Neutrophil (primary cell): ENCODE measurements around the gene KANSL1.
"Not testable (repeated sequence)": the region's sequence is repeated elsewhere in the genome, so short reads cannot be mapped to it uniquely, and the experiment has no call there.

Experiments used
- H3K27ac ChIP-seq: fragments of 200-600 bp; sonication (generic); 2 replicates; pipeline ENCODE4 v1.5.1; 2016; ENCODE audit warnings: mild to moderate bottlenecking, moderate library complexity
- H3K27me3 ChIP-seq: fragments of 200-600 bp; sonication (generic); 2 replicates; pipeline ENCODE4 v1.6.0; 2016; ENCODE audit warnings: mild to moderate bottlenecking
- H3K36me3 ChIP-seq: fragments of 200-600 bp; sonication (generic); 2 replicates; pipeline ENCODE4 v1.5.1; 2017
- H3K4me1 ChIP-seq, 2 experiments: fragments of 200-600 bp in 1 of 2; sonication (generic) in 1 of 2; 1 replicate in 1 of 2; 2 replicates in 1 of 2; pipeline versions ENCODE4 v1.5.1 to v1.6.1; 2013 to 2016; ENCODE audit warnings: low read depth in 1 of 2, low read length in 1 of 2, mild to moderate bottlenecking in 1 of 2, moderate library complexity in 1 of 2; ENCODE audit not compliant: control insufficient read depth in 1 of 2, insufficient read depth in 1 of 2
- H3K4me3 ChIP-seq, 2 experiments: fragments of 200-600 bp in 1 of 2; sonication (generic) in 1 of 2; 1 replicate in 1 of 2; 2 replicates in 1 of 2; pipeline ENCODE4 v1.5.1; 2013 to 2016; ENCODE audit warnings: low read depth in 1 of 2, low read length in 1 of 2, mild to moderate bottlenecking in 1 of 2, moderate library complexity in 1 of 2
- H3K9me3 ChIP-seq: fragments of 200-600 bp; sonication (generic); 2 replicates; pipeline ENCODE4 v1.5.1; 2016
- TF ChIP-seq, protein P1 (sequence below): fragments of 200-600 bp; sonication (generic); IDR thresholded peaks from 2 replicates; pipeline ENCODE4 v1.5.1; 2016; ENCODE audit warnings: antibody characterized with exemption

The KANSL1 gene

DNA sequence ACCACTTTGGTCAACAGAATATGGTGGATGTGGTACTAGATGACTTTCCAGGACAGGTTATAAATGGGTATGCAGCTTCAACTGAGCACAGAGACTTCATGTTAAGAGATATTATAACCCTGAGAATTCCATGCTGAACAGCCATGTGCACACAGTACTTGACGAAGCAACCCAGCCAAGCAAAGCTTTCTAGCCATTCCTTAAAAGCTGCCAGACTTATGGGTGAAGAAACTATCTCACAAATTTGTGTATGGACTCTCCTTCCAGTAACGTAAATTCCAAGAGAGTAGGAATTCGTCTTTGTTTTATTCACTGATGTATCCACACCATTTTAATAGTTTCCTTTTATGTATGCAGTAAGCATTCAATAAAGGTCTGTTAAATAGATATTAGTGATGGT lies 76.1 kb downstream of the KANSL1 start:
- Histone ChIP-seq H3K36me3 (no peaks in the 10 kb centered on the region), H3K27me3 (no peaks in the 10 kb centered on the region), H3K9me3 (no peaks in the 10 kb centered on the region), H3K4me3 (no peak overlapping the region), H3K27ac (no peak overlapping the region), H3K4me1 (peaks cover 9 to 19% of the 10 kb centered on the region in 2 experiments)
- TF ChIP-seq, protein P1, sequence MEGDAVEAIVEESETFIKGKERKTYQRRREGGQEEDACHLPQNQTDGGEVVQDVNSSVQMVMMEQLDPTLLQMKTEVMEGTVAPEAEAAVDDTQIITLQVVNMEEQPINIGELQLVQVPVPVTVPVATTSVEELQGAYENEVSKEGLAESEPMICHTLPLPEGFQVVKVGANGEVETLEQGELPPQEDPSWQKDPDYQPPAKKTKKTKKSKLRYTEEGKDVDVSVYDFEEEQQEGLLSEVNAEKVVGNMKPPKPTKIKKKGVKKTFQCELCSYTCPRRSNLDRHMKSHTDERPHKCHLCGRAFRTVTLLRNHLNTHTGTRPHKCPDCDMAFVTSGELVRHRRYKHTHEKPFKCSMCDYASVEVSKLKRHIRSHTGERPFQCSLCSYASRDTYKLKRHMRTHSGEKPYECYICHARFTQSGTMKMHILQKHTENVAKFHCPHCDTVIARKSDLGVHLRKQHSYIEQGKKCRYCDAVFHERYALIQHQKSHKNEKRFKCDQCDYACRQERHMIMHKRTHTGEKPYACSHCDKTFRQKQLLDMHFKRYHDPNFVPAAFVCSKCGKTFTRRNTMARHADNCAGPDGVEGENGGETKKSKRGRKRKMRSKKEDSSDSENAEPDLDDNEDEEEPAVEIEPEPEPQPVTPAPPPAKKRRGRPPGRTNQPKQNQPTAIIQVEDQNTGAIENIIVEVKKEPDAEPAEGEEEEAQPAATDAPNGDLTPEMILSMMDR, result no peak

DNA sequence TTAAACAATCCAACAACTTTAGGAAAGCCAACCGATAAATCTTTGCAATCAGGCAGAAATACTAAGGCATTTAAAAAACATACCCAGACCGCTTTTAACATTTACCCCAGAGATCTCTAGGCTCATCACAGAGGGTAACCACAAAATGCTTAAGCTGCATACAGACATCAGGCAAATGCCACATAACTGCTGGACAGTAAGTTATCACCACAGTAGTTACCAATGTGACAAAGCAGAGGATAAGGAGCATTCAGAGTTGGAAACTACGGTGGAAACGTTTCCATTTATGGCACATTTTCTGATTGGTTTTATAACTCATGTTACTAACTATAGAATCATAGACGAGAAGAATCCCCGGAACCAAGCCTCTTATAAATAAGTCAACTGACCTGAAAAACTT lies 77.5 kb downstream of the KANSL1 start:
- no peaks in the 10 kb centered on the region for H3K9me3 ChIP-seq
- TF ChIP-seq, protein P1, result no peak
- peaks cover under 1 to 6% of the 10 kb centered on the region in 2 experiments for H3K4me1 ChIP-seq
- H3K36me3 ChIP-seq, result no peaks in the 10 kb centered on the region
- H3K27me3 ChIP-seq, result no peaks in the 10 kb centered on the region
- no peak overlapping the region for H3K4me3 ChIP-seq
- H3K27ac ChIP-seq, result no peak overlapping the region

DNA sequence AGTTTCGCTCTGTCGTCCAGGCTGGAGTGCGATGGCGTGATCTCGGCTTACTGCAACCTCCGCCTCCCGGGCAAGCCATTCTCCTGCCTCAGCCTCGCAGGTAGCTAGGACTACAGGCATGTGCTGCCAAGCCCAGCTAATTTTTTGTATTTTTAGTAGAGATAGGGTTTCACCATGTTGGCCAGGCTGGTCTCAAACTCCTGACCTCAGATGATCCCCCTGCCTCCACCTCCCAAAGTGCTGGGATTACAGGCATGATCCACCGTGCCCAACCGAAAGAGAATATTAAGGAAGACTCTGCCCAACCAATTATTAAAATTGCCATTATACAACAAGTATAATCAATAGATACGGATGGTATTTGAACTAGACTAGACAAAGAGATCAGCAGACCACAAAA lies 82.0 kb downstream of the KANSL1 start:
- not testable (repeated sequence) for H3K4me3 ChIP-seq, H3K27ac ChIP-seq, H3K9me3 ChIP-seq, H3K27me3 ChIP-seq, H3K36me3 ChIP-seq
- peaks cover 11 to 27% of the 10 kb centered on the region in 2 experiments for H3K4me1 ChIP-seq

DNA sequence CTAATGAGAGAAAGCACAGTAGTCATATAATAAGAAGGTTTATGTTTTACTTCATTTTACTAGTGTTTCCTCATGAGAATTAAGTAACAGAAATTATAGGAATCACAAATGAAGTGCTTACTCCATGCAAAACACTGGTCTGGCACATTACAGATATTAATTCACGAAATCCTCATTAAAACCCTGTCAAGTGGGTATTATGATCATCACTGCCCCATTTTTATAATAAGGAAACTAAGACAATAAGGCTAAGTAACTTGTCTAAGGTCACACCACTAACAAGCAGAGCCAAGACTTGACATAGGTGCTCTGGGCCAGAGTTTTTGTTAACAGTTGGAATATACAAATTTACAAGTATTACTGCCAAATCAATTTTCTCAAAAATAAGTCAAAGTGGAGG lies 83.0 kb downstream of the KANSL1 start:
- no peak overlapping the region for H3K4me3 ChIP-seq
- peaks cover 11 to 27% of the 10 kb centered on the region in 2 experiments for H3K4me1 ChIP-seq
- H3K9me3 ChIP-seq, result no peaks in the 10 kb centered on the region
- TF ChIP-seq, protein P1, result no peak
- H3K27me3 ChIP-seq, result no peaks in the 10 kb centered on the region
- H3K36me3 ChIP-seq, result no peaks in the 10 kb centered on the region
- H3K27ac ChIP-seq, result peak overlapping the region; percentile 1

DNA sequence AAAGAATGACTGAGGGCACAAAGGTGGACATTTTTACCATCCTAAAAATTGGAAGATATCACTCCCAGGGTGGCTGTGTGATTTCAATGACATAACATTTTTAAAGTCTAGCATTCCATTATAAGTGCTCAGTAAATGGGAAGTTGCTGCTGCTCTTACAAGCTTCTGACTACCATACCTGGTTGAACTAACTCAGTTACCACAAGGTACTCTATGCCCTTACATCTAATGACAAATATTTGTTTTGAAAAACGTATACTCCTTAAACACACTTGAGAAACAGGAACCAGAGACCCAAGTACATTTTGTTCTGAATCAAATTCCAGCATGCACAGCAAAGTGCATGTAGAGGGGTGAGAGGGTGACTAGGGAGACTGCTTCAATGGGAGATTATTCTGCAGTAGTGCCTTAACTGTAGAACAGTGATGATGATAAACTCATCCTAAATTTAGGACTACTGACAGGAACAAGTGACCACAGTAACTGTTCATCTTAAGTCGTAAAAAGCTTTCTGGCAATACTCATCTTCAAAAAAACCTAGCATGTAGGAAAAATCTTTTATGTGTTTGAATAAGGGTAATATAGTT lies 83.5 kb downstream of the KANSL1 start:
- Histone ChIP-seq H3K9me3 (no peaks in the 10 kb centered on the region), H3K4me3 (no peak overlapping the region), H3K27me3 (no peaks in the 10 kb centered on the region), H3K27ac (peak overlapping the region; percentile 1), H3K4me1 (peaks cover 11 to 27% of the 10 kb centered on the region in 2 experiments), H3K36me3 (no peaks in the 10 kb centered on the region)
- TF ChIP-seq, protein P1, result no peak

DNA sequence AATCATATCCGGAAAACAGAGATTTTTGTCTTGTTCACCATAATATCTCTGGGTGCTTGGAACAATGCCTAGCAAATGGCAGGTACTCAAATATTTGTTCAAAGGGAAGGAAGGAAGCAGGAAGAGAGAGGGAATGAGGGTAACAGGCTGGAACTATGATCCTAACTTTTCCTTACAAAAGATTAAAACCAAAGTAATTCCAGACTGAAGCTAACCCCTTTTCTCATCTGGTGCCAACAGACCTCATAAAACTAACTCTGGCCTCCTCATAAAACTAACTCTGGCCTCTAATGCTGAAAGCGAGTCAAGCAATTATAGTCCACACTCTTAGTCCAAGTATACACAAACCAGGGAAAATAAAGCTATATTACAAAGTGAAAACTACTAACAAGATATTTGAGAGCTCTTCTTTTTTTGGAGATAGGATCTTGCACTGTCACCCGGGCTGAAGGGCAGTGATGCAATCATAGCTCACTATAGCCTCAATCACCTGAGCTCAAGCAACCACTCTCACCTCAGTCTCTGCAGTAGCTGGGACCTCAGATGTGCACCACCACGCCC lies 84.6 kb downstream of the KANSL1 start:
- no peaks in the 10 kb centered on the region for H3K9me3 ChIP-seq
- no peaks in the 10 kb centered on the region for H3K27me3 ChIP-seq
- TF ChIP-seq, protein P1, result no peak
- no peak overlapping the region for H3K4me3 ChIP-seq
- H3K36me3 ChIP-seq, result no peaks in the 10 kb centered on the region
- H3K4me1 ChIP-seq, result peaks cover 11 to 27% of the 10 kb centered on the region in 2 experiments
- H3K27ac ChIP-seq, result no peak overlapping the region
